Measurements from ENCODE around the gene ZNRD2.

DNA sequence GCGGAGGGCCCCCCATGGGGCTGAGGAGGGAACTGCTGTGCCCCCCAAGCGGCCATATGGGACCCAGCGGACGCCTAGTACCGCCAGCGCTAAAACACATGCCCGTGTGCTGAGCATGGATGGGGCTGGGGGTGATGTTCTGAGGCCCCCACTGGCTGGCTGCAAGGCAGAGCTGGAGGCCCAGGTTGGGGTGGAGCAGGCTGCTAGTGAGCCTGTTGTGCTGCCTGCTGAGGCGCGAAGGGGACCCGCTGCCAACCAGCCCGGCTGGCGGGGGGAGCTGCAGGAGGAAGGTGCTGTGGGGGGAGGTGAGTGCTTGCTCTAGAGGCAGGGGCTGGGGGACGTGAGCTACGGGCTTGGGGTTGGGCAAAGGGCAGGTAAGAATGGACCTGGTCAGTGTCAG lies 48.5 kb downstream of the ZNRD2 start:
- TF ChIP-seq, protein P1, sequence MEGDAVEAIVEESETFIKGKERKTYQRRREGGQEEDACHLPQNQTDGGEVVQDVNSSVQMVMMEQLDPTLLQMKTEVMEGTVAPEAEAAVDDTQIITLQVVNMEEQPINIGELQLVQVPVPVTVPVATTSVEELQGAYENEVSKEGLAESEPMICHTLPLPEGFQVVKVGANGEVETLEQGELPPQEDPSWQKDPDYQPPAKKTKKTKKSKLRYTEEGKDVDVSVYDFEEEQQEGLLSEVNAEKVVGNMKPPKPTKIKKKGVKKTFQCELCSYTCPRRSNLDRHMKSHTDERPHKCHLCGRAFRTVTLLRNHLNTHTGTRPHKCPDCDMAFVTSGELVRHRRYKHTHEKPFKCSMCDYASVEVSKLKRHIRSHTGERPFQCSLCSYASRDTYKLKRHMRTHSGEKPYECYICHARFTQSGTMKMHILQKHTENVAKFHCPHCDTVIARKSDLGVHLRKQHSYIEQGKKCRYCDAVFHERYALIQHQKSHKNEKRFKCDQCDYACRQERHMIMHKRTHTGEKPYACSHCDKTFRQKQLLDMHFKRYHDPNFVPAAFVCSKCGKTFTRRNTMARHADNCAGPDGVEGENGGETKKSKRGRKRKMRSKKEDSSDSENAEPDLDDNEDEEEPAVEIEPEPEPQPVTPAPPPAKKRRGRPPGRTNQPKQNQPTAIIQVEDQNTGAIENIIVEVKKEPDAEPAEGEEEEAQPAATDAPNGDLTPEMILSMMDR (IDR thresholded peaks at IDR 0.05): no peak
- TF ChIP-seq ZFX (IDR thresholded peaks at IDR 0.05; ENCODE audit: borderline replicate concordance): no peak
